Measurements from ENCODE around the gene TNFSF11.

- TF ChIP-seq CTCF (IDR thresholded peaks at IDR 0.05) (no peak), EP300 (IDR thresholded peaks at IDR 0.05) (no peak), POLR2A (IDR thresholded peaks at IDR 0.05) (no peak), POLR2AphosphoS5 (IDR thresholded peaks at IDR 0.05) (no peak)
Measured at GRCh38 chr13:42575938-42576337, 2.0 kb downstream of the TNFSF11 start.
